GM23338 (cell line): ENCODE data around the gene TTLL8. TPM values are rescaled to one million over a fixed set of nuclear protein-coding genes. Genes with fewer than 3 reads are reported as not detected.

Experiments used
- ATAC-seq: fragments of 200-7000 bp; cut with Tn5 transposase; 3 replicates; pipeline ENCODE4 v1.9.1; 2020
- DNase-seq: peaks from one replicate; pipeline ENCODE4 v3.0.0-alpha.2; 2015; ENCODE audit warnings: low spot score
- H2AFZ ChIP-seq: fragments of 200-600 bp; sonication (generic); 2 replicates; pipeline ENCODE4 v1.8.0; 2016; ENCODE audit warnings: antibody characterized with exemption, mild to moderate bottlenecking, moderate library complexity
- H3F3A ChIP-seq: fragments of 200-600 bp; sonication (generic); replicated peaks from 2 replicates; pipeline ENCODE4 v1.8.0; 2017; ENCODE audit warnings: antibody characterized with exemption, mixed run types, low read depth
- H3K27ac ChIP-seq: fragments of 200-600 bp; sonication (generic); 2 replicates; pipeline ENCODE4 v1.6.1; 2016; ENCODE audit warnings: low read depth
- H3K27me3 ChIP-seq: fragments of 200-600 bp; sonication (generic); 2 replicates; pipeline ENCODE4 v1.8.0; 2016; ENCODE audit warnings: mild to moderate bottlenecking, mixed run types, moderate library complexity; ENCODE audit not compliant: insufficient read depth
- H3K36me3 ChIP-seq: fragments of 200-600 bp; sonication (generic); 2 replicates; pipeline ENCODE4 v1.8.0; 2016; ENCODE audit warnings: mild to moderate bottlenecking; ENCODE audit not compliant: insufficient read depth
- H3K4me1 ChIP-seq: fragments of 200-600 bp; sonication (generic); 2 replicates; pipeline ENCODE4 v1.8.0; 2016; ENCODE audit warnings: mild to moderate bottlenecking, moderate library complexity; ENCODE audit not compliant: insufficient read depth
- H3K4me2 ChIP-seq: fragments of 200-600 bp; sonication (generic); 2 replicates; pipeline ENCODE4 v1.7.1; 2017; ENCODE audit warnings: mixed run types
- H3K4me3 ChIP-seq: fragments of 200-600 bp; sonication (generic); 2 replicates; pipeline ENCODE4 v1.6.1; 2016; ENCODE audit warnings: mixed run types
- H3K79me2 ChIP-seq: fragments of 200-600 bp; sonication (generic); replicated peaks from 2 replicates; pipeline ENCODE4 v1.8.0; 2017; ENCODE audit warnings: mild to moderate bottlenecking; ENCODE audit not compliant: insufficient read depth
- H3K9me2 ChIP-seq: fragments of 200-600 bp; sonication (generic); 2 replicates; pipeline ENCODE4 v1.8.0; 2017; ENCODE audit not compliant: insufficient read depth
- H4K20me1 ChIP-seq: fragments of 200-600 bp; sonication (generic); replicated peaks from 2 replicates; pipeline ENCODE4 v1.8.0; 2017; ENCODE audit warnings: mild to moderate bottlenecking; ENCODE audit not compliant: insufficient read depth
- H3K27ac Mint-ChIP-seq: 2 replicates; pipeline ENCODE4 v1.8.0; 2020; ENCODE audit warnings: inconsistent platforms, mild to moderate bottlenecking, moderate library complexity, mixed read lengths
- H3K27me3 Mint-ChIP-seq: 3 replicates; pipeline ENCODE4 v1.8.0; 2022; ENCODE audit warnings: low read depth, mild to moderate bottlenecking, moderate library complexity, mixed read lengths, inconsistent platforms; ENCODE audit not compliant: insufficient read depth, poor library complexity
- H3K36me3 Mint-ChIP-seq: 3 replicates; pipeline ENCODE4 v1.8.0; 2021; ENCODE audit warnings: low read depth, mild to moderate bottlenecking, inconsistent platforms, moderate library complexity, mixed read lengths
- H3K4me1 Mint-ChIP-seq: 3 replicates; pipeline ENCODE4 v1.8.0; 2020; ENCODE audit warnings: mild to moderate bottlenecking, inconsistent platforms, mixed read lengths
- H3K4me3 Mint-ChIP-seq: 3 replicates; pipeline ENCODE4 v1.8.0; 2021; ENCODE audit warnings: moderate library complexity, mild to moderate bottlenecking, inconsistent platforms, mixed read lengths
- H3K9me3 Mint-ChIP-seq: 3 replicates; pipeline ENCODE4 v1.8.0; 2020; ENCODE audit warnings: moderate library complexity, mild to moderate bottlenecking, inconsistent platforms, mixed read lengths
- CREB1 ChIP-seq: fragments of 250-450 bp; sonication (Bioruptor Pico); IDR thresholded peaks from 2 replicates; pipeline ENCODE4 v1.5.0; 2020; ENCODE audit warnings: low read depth, mild to moderate bottlenecking, moderate library complexity
- EZH2 ChIP-seq: fragments of 200-600 bp; sonication (generic); IDR thresholded peaks from one replicate; pipeline ENCODE4 v1.8.0; 2017; ENCODE audit warnings: antibody characterized with exemption, mild to moderate bottlenecking, low read depth; ENCODE audit not compliant: unreplicated experiment
- EZH2phosphoT487 ChIP-seq: fragments of 200-600 bp; sonication (generic); IDR thresholded peaks from one replicate; pipeline ENCODE4 v1.8.1; 2018; ENCODE audit warnings: antibody characterized with exemption; ENCODE audit not compliant: unreplicated experiment
- JUNB ChIP-seq: IDR thresholded peaks from one replicate; pipeline ENCODE4 v1.6.1; 2016; ENCODE audit warnings: antibody characterized with exemption; ENCODE audit not compliant: unreplicated experiment
- NANOG ChIP-seq: IDR thresholded peaks from 2 replicates; pipeline ENCODE4 v1.6.1; 2016; ENCODE audit warnings: antibody characterized with exemption, borderline replicate concordance
- POLR2AphosphoS5 ChIP-seq: IDR thresholded peaks from 2 replicates; pipeline ENCODE4 v1.6.1; 2016; ENCODE audit warnings: antibody characterized with exemption, low read depth
- STAT1 ChIP-seq: IDR thresholded peaks from one replicate; pipeline ENCODE4 v1.6.1; 2016; ENCODE audit warnings: antibody characterized with exemption; ENCODE audit not compliant: unreplicated experiment
- ZNF114 ChIP-seq: fragments of 250-450 bp; sonication (Bioruptor Pico); IDR thresholded peaks from 2 replicates; pipeline ENCODE4 v1.5.0; 2020; ENCODE audit warnings: mild to moderate bottlenecking, moderate library complexity
- ZNF331 ChIP-seq: fragments of 250-450 bp; sonication (Bioruptor Pico); IDR thresholded peaks from 2 replicates; pipeline ENCODE4 v1.5.0; 2020; ENCODE audit warnings: low read depth, mild to moderate bottlenecking, moderate library complexity
- polyA plus RNA-seq: library from polyadenylated mRNA; unstranded; fragments of >200 nt; fragmentation: Nextera tagmentation; extraction: Ambion mirVana; gene quantifications from 2 replicates; pipeline ENCODE4 v1.2.1, GENCODE V29; 2016
- total RNA-seq: library from RNA; depleted of rRNA; stranded (reverse); fragments of >200 nt; shearing (Covaris generic); gene quantifications from 2 replicates; pipeline ENCODE4 v1.2.3, GENCODE V29; 2014
- TF ChIP-seq, protein P1 (sequence below), 2 experiments: fragments of 200-600 bp in 1 of 2; sonication (generic) in 1 of 2; conservative IDR thresholded peaks; 2 replicates each; pipeline versions ENCODE4 v1.5.1 to v1.6.1; 2016 to 2017; ENCODE audit warnings: antibody characterized with exemption in 2 of 2, low read depth in 2 of 2, mild to moderate bottlenecking in 2 of 2, moderate library complexity in 1 of 2
- TF ChIP-seq, protein P2 (sequence below): IDR thresholded peaks from one replicate; pipeline ENCODE4 v1.6.1; 2018; ENCODE audit warnings: antibody characterized with exemption; ENCODE audit not compliant: unreplicated experiment
- TF ChIP-seq, protein P3 (sequence below): IDR thresholded peaks from 2 replicates; pipeline ENCODE4 v1.6.1; 2016; ENCODE audit warnings: antibody characterized with exemption
- TF ChIP-seq, protein P4 (sequence below): fragments of 250-450 bp; sonication (Bioruptor Pico); IDR thresholded peaks from 2 replicates; pipeline ENCODE4 v1.5.0; 2020; ENCODE audit warnings: mild to moderate bottlenecking, moderate library complexity

TTLL8 gene
- total and polyA plus RNA-seq, 2 experiments from 2014 or later: not detected

DNA sequence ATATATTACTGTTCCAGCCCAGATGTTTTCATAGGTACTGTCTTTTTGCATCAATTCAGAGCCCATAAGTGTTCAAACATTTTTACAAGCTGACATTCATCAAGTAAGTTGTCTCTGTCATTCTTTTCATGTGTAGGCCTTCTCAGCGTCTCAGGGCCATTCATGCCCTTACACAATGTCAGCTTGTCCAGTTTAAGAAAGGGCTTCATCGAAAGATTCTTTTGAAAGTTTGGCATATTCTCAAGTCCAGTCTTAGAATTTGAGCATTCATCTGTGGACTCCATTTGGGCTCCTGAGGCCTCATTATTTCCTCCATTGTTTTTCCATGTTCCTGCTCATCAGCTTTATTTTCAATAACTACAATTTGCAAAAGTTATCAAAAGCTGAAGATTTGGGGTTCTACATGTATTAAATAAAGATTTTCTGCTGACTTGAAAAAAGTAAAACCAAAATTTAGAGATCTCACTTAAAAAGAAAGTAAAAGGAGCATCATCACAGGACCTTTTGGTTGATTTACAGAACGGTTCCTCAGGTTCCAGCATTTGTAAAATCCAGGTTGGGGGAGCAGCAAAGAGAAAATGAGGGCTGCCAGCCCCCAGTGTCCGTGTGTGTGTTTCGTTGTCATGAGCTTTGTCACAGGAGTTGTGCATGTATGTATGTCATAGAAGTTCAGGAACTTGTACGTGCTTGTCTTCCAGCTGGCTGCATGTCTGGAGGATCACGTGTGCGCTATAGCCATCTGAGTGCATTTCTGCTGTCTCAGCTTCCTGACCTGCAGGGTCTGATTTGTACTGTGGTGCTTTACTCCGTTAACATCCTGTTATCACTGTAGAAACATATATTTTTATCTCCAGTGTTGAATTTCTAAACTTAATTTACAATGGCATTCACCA is 47.4 kb upstream of the TTLL8 start:
- Histone ChIP-seq H2AFZ (no peak overlapping the region), H4K20me1 (no peaks in the 10 kb centered on the region), H3F3A (no peaks in the 10 kb centered on the region), H3K4me3 (no peak overlapping the region), H3K79me2 (no peaks in the 10 kb centered on the region), H3K36me3 (no peaks in the 10 kb centered on the region), H3K27ac (no peak overlapping the region), H3K4me1 (no peaks in the 10 kb centered on the region), H3K9me2 (no peaks in the 10 kb centered on the region), H3K27me3 (no peaks in the 10 kb centered on the region), H3K4me2 (no peak overlapping the region)
- H3K27ac Mint-ChIP-seq: no peak overlapping the region
- ATAC-seq (no peak), DNase-seq (no peak)
- H3K27me3 Mint-ChIP-seq: peaks cover 6% of the 10 kb centered on the region
- H3K4me3 Mint-ChIP-seq: no peak overlapping the region
- no peaks in the 10 kb centered on the region for H3K36me3 Mint-ChIP-seq
- no peaks in the 10 kb centered on the region for H3K4me1 Mint-ChIP-seq
- TF ChIP-seq JUNB (no peak), CREB1 (no peak), STAT1 (no peak), EZH2phosphoT487 (no peak), NANOG (no peak), EZH2 (no peak), ZNF331 (no peak), ZNF114 (CRISPR knock-in tag) (no peak), POLR2AphosphoS5 (no peak)
- TF ChIP-seq, protein P1, sequence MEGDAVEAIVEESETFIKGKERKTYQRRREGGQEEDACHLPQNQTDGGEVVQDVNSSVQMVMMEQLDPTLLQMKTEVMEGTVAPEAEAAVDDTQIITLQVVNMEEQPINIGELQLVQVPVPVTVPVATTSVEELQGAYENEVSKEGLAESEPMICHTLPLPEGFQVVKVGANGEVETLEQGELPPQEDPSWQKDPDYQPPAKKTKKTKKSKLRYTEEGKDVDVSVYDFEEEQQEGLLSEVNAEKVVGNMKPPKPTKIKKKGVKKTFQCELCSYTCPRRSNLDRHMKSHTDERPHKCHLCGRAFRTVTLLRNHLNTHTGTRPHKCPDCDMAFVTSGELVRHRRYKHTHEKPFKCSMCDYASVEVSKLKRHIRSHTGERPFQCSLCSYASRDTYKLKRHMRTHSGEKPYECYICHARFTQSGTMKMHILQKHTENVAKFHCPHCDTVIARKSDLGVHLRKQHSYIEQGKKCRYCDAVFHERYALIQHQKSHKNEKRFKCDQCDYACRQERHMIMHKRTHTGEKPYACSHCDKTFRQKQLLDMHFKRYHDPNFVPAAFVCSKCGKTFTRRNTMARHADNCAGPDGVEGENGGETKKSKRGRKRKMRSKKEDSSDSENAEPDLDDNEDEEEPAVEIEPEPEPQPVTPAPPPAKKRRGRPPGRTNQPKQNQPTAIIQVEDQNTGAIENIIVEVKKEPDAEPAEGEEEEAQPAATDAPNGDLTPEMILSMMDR (conservative IDR thresholded peaks at IDR 0.05; ENCODE audit: low read depth in 2 of 2): no peak
- TF ChIP-seq, protein P2, sequence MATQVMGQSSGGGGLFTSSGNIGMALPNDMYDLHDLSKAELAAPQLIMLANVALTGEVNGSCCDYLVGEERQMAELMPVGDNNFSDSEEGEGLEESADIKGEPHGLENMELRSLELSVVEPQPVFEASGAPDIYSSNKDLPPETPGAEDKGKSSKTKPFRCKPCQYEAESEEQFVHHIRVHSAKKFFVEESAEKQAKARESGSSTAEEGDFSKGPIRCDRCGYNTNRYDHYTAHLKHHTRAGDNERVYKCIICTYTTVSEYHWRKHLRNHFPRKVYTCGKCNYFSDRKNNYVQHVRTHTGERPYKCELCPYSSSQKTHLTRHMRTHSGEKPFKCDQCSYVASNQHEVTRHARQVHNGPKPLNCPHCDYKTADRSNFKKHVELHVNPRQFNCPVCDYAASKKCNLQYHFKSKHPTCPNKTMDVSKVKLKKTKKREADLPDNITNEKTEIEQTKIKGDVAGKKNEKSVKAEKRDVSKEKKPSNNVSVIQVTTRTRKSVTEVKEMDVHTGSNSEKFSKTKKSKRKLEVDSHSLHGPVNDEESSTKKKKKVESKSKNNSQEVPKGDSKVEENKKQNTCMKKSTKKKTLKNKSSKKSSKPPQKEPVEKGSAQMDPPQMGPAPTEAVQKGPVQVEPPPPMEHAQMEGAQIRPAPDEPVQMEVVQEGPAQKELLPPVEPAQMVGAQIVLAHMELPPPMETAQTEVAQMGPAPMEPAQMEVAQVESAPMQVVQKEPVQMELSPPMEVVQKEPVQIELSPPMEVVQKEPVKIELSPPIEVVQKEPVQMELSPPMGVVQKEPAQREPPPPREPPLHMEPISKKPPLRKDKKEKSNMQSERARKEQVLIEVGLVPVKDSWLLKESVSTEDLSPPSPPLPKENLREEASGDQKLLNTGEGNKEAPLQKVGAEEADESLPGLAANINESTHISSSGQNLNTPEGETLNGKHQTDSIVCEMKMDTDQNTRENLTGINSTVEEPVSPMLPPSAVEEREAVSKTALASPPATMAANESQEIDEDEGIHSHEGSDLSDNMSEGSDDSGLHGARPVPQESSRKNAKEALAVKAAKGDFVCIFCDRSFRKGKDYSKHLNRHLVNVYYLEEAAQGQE: no peak
- TF ChIP-seq, protein P3, sequence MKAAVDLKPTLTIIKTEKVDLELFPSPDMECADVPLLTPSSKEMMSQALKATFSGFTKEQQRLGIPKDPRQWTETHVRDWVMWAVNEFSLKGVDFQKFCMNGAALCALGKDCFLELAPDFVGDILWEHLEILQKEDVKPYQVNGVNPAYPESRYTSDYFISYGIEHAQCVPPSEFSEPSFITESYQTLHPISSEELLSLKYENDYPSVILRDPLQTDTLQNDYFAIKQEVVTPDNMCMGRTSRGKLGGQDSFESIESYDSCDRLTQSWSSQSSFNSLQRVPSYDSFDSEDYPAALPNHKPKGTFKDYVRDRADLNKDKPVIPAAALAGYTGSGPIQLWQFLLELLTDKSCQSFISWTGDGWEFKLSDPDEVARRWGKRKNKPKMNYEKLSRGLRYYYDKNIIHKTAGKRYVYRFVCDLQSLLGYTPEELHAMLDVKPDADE: no peak
- TF ChIP-seq, protein P4, sequence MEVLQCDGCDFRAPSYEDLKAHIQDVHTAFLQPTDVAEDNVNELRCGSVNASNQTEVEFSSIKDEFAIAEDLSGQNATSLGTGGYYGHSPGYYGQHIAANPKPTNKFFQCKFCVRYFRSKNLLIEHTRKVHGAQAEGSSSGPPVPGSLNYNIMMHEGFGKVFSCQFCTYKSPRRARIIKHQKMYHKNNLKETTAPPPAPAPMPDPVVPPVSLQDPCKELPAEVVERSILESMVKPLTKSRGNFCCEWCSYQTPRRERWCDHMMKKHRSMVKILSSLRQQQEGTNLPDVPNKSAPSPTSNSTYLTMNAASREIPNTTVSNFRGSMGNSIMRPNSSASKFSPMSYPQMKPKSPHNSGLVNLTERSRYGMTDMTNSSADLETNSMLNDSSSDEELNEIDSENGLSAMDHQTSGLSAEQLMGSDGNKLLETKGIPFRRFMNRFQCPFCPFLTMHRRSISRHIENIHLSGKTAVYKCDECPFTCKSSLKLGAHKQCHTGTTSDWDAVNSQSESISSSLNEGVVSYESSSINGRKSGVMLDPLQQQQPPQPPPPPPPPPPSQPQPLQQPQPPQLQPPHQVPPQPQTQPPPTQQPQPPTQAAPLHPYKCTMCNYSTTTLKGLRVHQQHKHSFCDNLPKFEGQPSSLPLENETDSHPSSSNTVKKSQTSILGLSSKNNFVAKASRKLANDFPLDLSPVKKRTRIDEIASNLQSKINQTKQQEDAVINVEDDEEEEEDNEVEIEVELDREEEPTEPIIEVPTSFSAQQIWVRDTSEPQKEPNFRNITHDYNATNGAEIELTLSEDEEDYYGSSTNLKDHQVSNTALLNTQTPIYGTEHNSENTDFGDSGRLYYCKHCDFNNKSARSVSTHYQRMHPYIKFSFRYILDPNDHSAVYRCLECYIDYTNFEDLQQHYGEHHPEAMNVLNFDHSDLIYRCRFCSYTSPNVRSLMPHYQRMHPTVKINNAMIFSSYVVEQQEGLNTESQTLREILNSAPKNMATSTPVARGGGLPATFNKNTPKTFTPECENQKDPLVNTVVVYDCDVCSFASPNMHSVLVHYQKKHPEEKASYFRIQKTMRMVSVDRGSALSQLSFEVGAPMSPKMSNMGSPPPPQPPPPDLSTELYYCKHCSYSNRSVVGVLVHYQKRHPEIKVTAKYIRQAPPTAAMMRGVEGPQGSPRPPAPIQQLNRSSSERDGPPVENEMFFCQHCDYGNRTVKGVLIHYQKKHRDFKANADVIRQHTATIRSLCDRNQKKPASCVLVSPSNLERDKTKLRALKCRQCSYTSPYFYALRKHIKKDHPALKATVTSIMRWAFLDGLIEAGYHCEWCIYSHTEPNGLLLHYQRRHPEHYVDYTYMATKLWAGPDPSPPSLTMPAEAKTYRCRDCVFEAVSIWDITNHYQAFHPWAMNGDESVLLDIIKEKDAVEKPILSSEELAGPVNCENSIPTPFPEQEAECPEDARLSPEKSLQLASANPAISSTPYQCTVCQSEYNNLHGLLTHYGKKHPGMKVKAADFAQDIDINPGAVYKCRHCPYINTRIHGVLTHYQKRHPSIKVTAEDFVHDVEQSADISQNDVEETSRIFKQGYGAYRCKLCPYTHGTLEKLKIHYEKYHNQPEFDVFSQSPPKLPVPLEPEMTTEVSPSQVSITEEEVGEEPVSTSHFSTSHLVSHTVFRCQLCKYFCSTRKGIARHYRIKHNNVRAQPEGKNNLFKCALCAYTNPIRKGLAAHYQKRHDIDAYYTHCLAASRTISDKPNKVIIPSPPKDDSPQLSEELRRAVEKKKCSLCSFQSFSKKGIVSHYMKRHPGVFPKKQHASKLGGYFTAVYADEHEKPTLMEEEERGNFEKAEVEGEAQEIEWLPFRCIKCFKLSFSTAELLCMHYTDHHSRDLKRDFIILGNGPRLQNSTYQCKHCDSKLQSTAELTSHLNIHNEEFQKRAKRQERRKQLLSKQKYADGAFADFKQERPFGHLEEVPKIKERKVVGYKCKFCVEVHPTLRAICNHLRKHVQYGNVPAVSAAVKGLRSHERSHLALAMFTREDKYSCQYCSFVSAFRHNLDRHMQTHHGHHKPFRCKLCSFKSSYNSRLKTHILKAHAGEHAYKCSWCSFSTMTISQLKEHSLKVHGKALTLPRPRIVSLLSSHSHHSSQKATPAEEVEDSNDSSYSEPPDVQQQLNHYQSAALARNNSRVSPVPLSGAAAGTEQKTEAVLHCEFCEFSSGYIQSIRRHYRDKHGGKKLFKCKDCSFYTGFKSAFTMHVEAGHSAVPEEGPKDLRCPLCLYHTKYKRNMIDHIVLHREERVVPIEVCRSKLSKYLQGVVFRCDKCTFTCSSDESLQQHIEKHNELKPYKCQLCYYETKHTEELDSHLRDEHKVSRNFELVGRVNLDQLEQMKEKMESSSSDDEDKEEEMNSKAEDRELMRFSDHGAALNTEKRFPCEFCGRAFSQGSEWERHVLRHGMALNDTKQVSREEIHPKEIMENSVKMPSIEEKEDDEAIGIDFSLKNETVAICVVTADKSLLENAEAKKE (CRISPR knock-in tag): no peak
- no peaks in the 10 kb centered on the region; the same call in 2 of the 3 replicates for H3K9me3 Mint-ChIP-seq
